GM12878 (cell line): ENCODE results near the gene ART3. TPM values are rescaled to one million over a fixed set of nuclear protein-coding genes. Genes with fewer than 3 reads are reported as not detected.

Experiments used
- ATAC-seq: fragments of 200-7000 bp; cut with Tn5 transposase; 3 replicates; pipeline ENCODE4 v1.9.1; 2020; ENCODE audit warnings: mild to moderate bottlenecking, moderate library complexity
- BruUV-seq: library from RNA; stranded (reverse); fragments of 400-500 nt; replicated peaks from 2 replicates; lab custom pipeline; 2021; lab: Mats Ljungman, UMichigan
- CTCF ChIA-PET: fragments of 300-600 bp; sonication (Branson Sonifier 250); formaldehyde crosslinking; extraction: SDS; loops from one replicate; lab custom pipeline; 2021; ENCODE audit warnings: inconsistent platforms; lab: Yijun Ruan, JAX
- POLR2A ChIA-PET: fragments of 350-600 bp; formaldehyde crosslinking; extraction: SDS; loops from one replicate; lab custom pipeline; 2021; ENCODE audit warnings: inconsistent platforms; lab: Charles Lee
- RAD21 ChIA-PET: fragments of 300-600 bp; sonication (Branson Sonifier 250); formaldehyde crosslinking; loops from one replicate; lab custom pipeline; 2023; ENCODE audit warnings: antibody characterized with exemption; ENCODE audit not compliant: unreplicated experiment; lab: Charles Lee
- SMC1A ChIA-PET: fragments of 300-600 bp; sonication (Branson Sonifier 250); formaldehyde crosslinking; loops from one replicate; lab custom pipeline; 2023; ENCODE audit not compliant: unreplicated experiment, uncharacterized antibody; lab: Charles Lee
- DNase-seq: peaks from one replicate; pipeline ENCODE4 v3.0.0-alpha.2; 2011; ENCODE audit warnings: low read depth, low spot score
- FAIRE-seq: peaks from 3 replicates; lab custom pipeline; 2011; peaks lifted over from hg19 to GRCh38; lab: Jason Lieb, UNC
- H2AFZ ChIP-seq: 2 replicates; pipeline ENCODE4 v1.6.0; 2011; ENCODE audit warnings: low read depth, low read length, control low read depth; ENCODE audit not compliant: control insufficient read depth
- H3K27ac ChIP-seq: 2 replicates; pipeline ENCODE4 v1.5.1; 2011; ENCODE audit warnings: control low read depth; ENCODE audit not compliant: control insufficient read depth, insufficient read depth
- H3K27me3 ChIP-seq, 2 experiments: replicated peaks in 1 of 2; 2 replicates each; pipeline versions ENCODE4 v1.6.0 to v1.6.1; 2011; ENCODE audit warnings: low read length in 1 of 2; ENCODE audit not compliant: control insufficient read depth in 2 of 2, insufficient read depth in 2 of 2
- H3K36me3 ChIP-seq, 2 experiments: 2 replicates each; pipeline ENCODE4 v1.5.1; 2011; ENCODE audit warnings: low read length in 1 of 2; ENCODE audit not compliant: control insufficient read depth in 2 of 2, insufficient read depth in 2 of 2
- H3K4me1 ChIP-seq: 2 replicates; pipeline ENCODE4 v1.6.1; 2011; ENCODE audit warnings: mild to moderate bottlenecking, low read length, moderate library complexity, mixed read lengths; ENCODE audit not compliant: control insufficient read depth, insufficient read depth
- H3K4me2 ChIP-seq: 2 replicates; pipeline ENCODE4 v1.6.0; 2011; ENCODE audit warnings: control low read depth; ENCODE audit not compliant: control insufficient read depth, insufficient read depth
- H3K4me3 ChIP-seq: fragments of 200-600 bp; sonication (generic); 2 replicates; pipeline ENCODE4 v1.5.1; 2016
- H3K79me2 ChIP-seq: 2 replicates; pipeline ENCODE4 v1.6.0; 2011; ENCODE audit warnings: low read length; ENCODE audit not compliant: control insufficient read depth, insufficient read depth
- H3K9ac ChIP-seq: 2 replicates; pipeline ENCODE4 v1.8.0; 2011; ENCODE audit warnings: low read length, control low read depth, mixed read lengths; ENCODE audit not compliant: control insufficient read depth, insufficient read depth
- H3K9me3 ChIP-seq: replicated peaks from 3 replicates; pipeline ENCODE4 v1.5.1; 2011; ENCODE audit warnings: mild to moderate bottlenecking, low read length; ENCODE audit not compliant: control insufficient read depth, insufficient read depth
- H4K20me1 ChIP-seq: 2 replicates; pipeline ENCODE4 v1.6.0; 2011; ENCODE audit not compliant: control insufficient read depth, insufficient read depth
- ATF2 ChIP-seq: IDR thresholded peaks from 2 replicates; pipeline ENCODE4 v1.6.1; 2012; ENCODE audit warnings: low read length, inconsistent platforms
- BACH1 ChIP-seq: fragments of 450-650 bp; IDR thresholded peaks from 2 replicates; pipeline ENCODE4 v1.6.1; 2017; ENCODE audit warnings: mild to moderate bottlenecking, borderline replicate concordance
- BHLHE40 ChIP-seq, 2 experiments: fragments of 450-650 bp in 1 of 2; IDR thresholded peaks; 2 replicates each; pipeline ENCODE4 v1.6.1; 2011 to 2017; ENCODE audit warnings: low read depth in 2 of 2, borderline replicate concordance in 1 of 2, improper control_type of control experiment in 1 of 2, low read length in 1 of 2, mild to moderate bottlenecking in 1 of 2
- CBX5 ChIP-seq: sonication (generic); IDR thresholded peaks from 2 replicates; pipeline ENCODE4 v1.6.1; 2016; ENCODE audit warnings: low read depth, moderate library complexity, mild to moderate bottlenecking, inconsistent platforms
- CEBPB ChIP-seq, 2 experiments: fragments of 150-350 bp in 1 of 2; IDR thresholded peaks; 2 replicates each; pipeline ENCODE4 v1.6.1; 2012 to 2014; ENCODE audit warnings: low read depth in 2 of 2, low read length in 2 of 2, borderline replicate concordance in 1 of 2, inconsistent platforms in 1 of 2
- CHD4 ChIP-seq: fragments of 200-600 bp; sonication (generic); IDR thresholded peaks from 2 replicates; pipeline ENCODE4 v1.6.1; 2016; ENCODE audit warnings: mild to moderate bottlenecking
- CREB1 ChIP-seq: IDR thresholded peaks from 2 replicates; pipeline ENCODE4 v1.6.1; 2012; ENCODE audit warnings: low read depth, mild to moderate bottlenecking, inconsistent platforms
- FOXK2 ChIP-seq: fragments of 450-650 bp; IDR thresholded peaks from 2 replicates; pipeline ENCODE4 v1.6.1; 2017; ENCODE audit warnings: mild to moderate bottlenecking, moderate library complexity
- IRF4 ChIP-seq: IDR thresholded peaks from 2 replicates; pipeline ENCODE4 v1.6.1; 2011; ENCODE audit warnings: low read depth, low read length
- JUNB ChIP-seq: IDR thresholded peaks from 2 replicates; pipeline ENCODE4 v1.6.1; 2016; ENCODE audit warnings: antibody characterized with exemption, mild to moderate bottlenecking
- MEF2B ChIP-seq: fragments of 450-650 bp; IDR thresholded peaks from 2 replicates; pipeline ENCODE4 v1.6.1; 2018; ENCODE audit warnings: mild to moderate bottlenecking, moderate library complexity; ENCODE audit not compliant: partially characterized antibody, poor library complexity, severe bottlenecking
- SIN3A ChIP-seq: IDR thresholded peaks from 2 replicates; pipeline ENCODE4 v1.6.1; 2012; ENCODE audit warnings: low read depth, low read length, improper control_type of control experiment
- SP1 ChIP-seq: IDR thresholded peaks from one replicate; pipeline ENCODE4 v1.6.1; 2011; ENCODE audit warnings: low read depth, low read length
- SPI1 ChIP-seq: IDR thresholded peaks from 2 replicates; pipeline ENCODE4 v1.6.1; 2011; ENCODE audit warnings: low read depth, mild to moderate bottlenecking, low read length, moderate library complexity, borderline replicate concordance; ENCODE audit not compliant: insufficient read depth
- SREBF2 ChIP-seq: IDR thresholded peaks from 2 replicates; pipeline ENCODE4 v1.6.1; 2012; ENCODE audit warnings: mild to moderate bottlenecking, low read length
- TBL1XR1 ChIP-seq: IDR thresholded peaks from 2 replicates; pipeline ENCODE4 v1.6.1; 2012; ENCODE audit warnings: low read depth, low read length, improper control_type of control experiment
- ZNF207 ChIP-seq: fragments of 450-650 bp; IDR thresholded peaks from 2 replicates; pipeline ENCODE4 v1.6.1; 2014; ENCODE audit warnings: antibody characterized with exemption, mild to moderate bottlenecking, borderline replicate concordance
- WGBS: methylation state at CpG from one replicate; pipeline ENCODE4 v1.1.6; 2016; ENCODE audit warnings: low lambda C conversion rate; ENCODE audit not compliant: insufficient replicate concordance, insufficient coverage; ENCODE audit errors: missing lambda C conversion rate; 5-methylcytosine and 5-hydroxymethylcytosine counted together
- in situ Hi-C: fragments of 300-500 bp; cut with MboI; formaldehyde crosslinking; loops from 9 replicates; pipeline ENCODE4 v1.14.3; 2018; ENCODE audit warnings: mixed read lengths
- intact Hi-C: fragments of 100-400 bp; cut with micrococcal nuclease; formaldehyde crosslinking; loops from one replicate; pipeline ENCODE4 v1.14.2; 2022; ENCODE audit not compliant: unreplicated experiment
- polyA plus RNA-seq, 11 experiments: library from polyadenylated mRNA; depleted of rRNA in 4 of 11; unstranded in 6 of 11; stranded (reverse) in 5 of 11; fragments of >200 nt; fragmentation: Nextera tagmentation in 4 of 11; fragmentation: Illumina TruSeq in 1 of 11; extraction: Ambion mirVana in 4 of 11; extraction: Trizol in 1 of 11; gene quantifications; 1 replicate in 1 of 11; 2 replicates in 10 of 11; pipeline versions ENCODE4 v1.2.1 to v1.2.3, GENCODE V29; 2011 to 2016; ENCODE audit warnings: inconsistent platforms in 2 of 11, missing spikeins in 2 of 11, low read depth in 1 of 11
- total RNA-seq, 4 experiments: library from RNA; depleted of rRNA in 3 of 4; stranded (reverse); fragments of >200 nt in 3 of 4; fragmentation: Illumina TruSeq in 1 of 4; extraction: Trizol in 1 of 4; gene quantifications; 2 replicates each; pipeline versions ENCODE4 v1.2.1 to v1.2.3, GENCODE V29; 2013 to 2021

The ART3 gene
- total and polyA plus RNA-seq, 10 of the 15 experiments (the other 5 are each of a cell fraction or from before 2014, with no cell fraction given) = 0.18 to 0.50 (median 0.26) TPM; not detected in 6

GRCh38 chr4:76035799-76036380 lies 38.6 kb upstream of the ART3 start, which contains the start of gene CXCL11:
Gene CXCL11 (minus strand): TSS chr4:76036070. CDS start chr4:76035987, 83 bp downstream.
- DNase-seq (no peak), FAIRE-seq (peak; percentile 7), ATAC-seq (no peak)
- WGBS = 95% methylated on average over 2 of the region's 2 CpGs
- Histone ChIP-seq H3K36me3 (no peaks in the 10 kb centered on the region), H2AFZ (no peak within 1 kb of the TSS), H3K4me3 (no peak within 1 kb of the TSS), H3K79me2 (no peaks in the 10 kb centered on the region), H3K9me3 (no peaks in the 10 kb centered on the region), H3K9ac (no peak within 1 kb of the TSS), H3K4me2 (no peak within 1 kb of the TSS; the same call in 1 of the 2 replicates), H3K27me3 (no peaks in the 10 kb centered on the region; a peak in 1 of 4 replicates), H4K20me1 (no peaks in the 10 kb centered on the region), H3K4me1 (no peaks in the 10 kb centered on the region), H3K27ac (no peak within 1 kb of the TSS)
- ChIA-PET POLR2A (no interaction called here), CTCF (interaction anchor here (0.7 to 3.9 kb wide), 5 partner anchors 19 to 140 kb away, joined by 3 to 20 read pairs (median 3); no protein-coding TSS in a partner anchor), RAD21 (interaction anchor here (1.6 kb wide), 1 partner anchor 32 kb away, joined by 4 read pairs; no protein-coding TSS in a partner anchor), SMC1A (interaction anchor here (1.0 to 3.3 kb wide), 4 partner anchors 16 to 40 kb away, joined by 3 to 13 read pairs (median 9); no protein-coding TSS in a partner anchor)
- in situ Hi-C loops (no loop called here), intact Hi-C loops (no loop called here)
- no peak for TF ChIP-seq CBX5
- no peak for TF ChIP-seq CREB1
- no peak for TF ChIP-seq CHD4
- TF ChIP-seq BACH1 = no peak
- TF ChIP-seq FOXK2 = no peak
- no peak for TF ChIP-seq MEF2B
- no peak for TF ChIP-seq CEBPB (IDR thresholded peaks at IDR 0.05; ENCODE audit: borderline replicate concordance in 1 of 2, low read depth in 2 of 2, low read length in 2 of 2)
- TF ChIP-seq SREBF2 = no peak
- TF ChIP-seq IRF4 = no peak
- TF ChIP-seq SP1 = no peak
- no peak for TF ChIP-seq ZNF207
- no peak for TF ChIP-seq TBL1XR1
- TF ChIP-seq JUNB = no peak
- no peak for TF ChIP-seq ATF2
- TF ChIP-seq SPI1 = no peak
- no peak for TF ChIP-seq BHLHE40 (IDR thresholded peaks at IDR 0.05; ENCODE audit: borderline replicate concordance in 1 of 2, low read depth in 2 of 2, low read length in 1 of 2)
- no peak for TF ChIP-seq SIN3A
- BruUV-seq = no TSS peak
